Measurements from ENCODE around the gene LAT.

The LAT gene

GRCh38 chr16:29011112-29011511 lies 26.3 kb downstream of the LAT start:
- DNase-seq: no peak

- DNase-seq: no peak
These were observed 27.0 kb downstream of the LAT start for GRCh38 chr16:29011851-29012250.

GRCh38 chr16:29012913-29013553 lies 28.2 kb downstream of the LAT start:
- DNase-seq: no peak

- DNase-seq: no peak
These were observed 29.8 kb downstream of the LAT start for GRCh38 chr16:29014561-29015069.

- no peak for DNase-seq
These were observed 37.3 kb downstream of the LAT start for GRCh38 chr16:29022196-29022595.

- peak; percentile 37 for DNase-seq
These were observed 38.7 kb downstream of the LAT start for GRCh38 chr16:29023279-29024277.

GRCh38 chr16:29024278-29024677 lies 39.4 kb downstream of the LAT start:
- DNase-seq: no peak

- DNase-seq: no peak
These were observed 40.4 kb downstream of the LAT start for GRCh38 chr16:29025218-29025617.

GRCh38 chr16:29025735-29026134 lies 40.9 kb downstream of the LAT start:
- no peak for DNase-seq

- DNase-seq: no peak
These were observed 43.8 kb downstream of the LAT start for GRCh38 chr16:29028457-29029167.

GRCh38 chr16:29029168-29029994 lies 44.5 kb downstream of the LAT start:
- DNase-seq: peak; percentile 74

GRCh38 chr16:29030086-29030840 lies 45.4 kb downstream of the LAT start:
- no peak for DNase-seq

Measured in activated T-cell treated with anti-CD3 and anti-CD28 coated beads, Interleukin-2, amount 50 U/mL, for 1 hour (primary cell).